BJ (cell line): ENCODE measurements around the gene PISD. TPM values are rescaled to one million over a fixed set of nuclear protein-coding genes. Genes with fewer than 3 reads are reported as not detected.
"Not testable (repeated sequence)": the region's sequence is repeated elsewhere in the genome, so short reads cannot be mapped to it uniquely, and the experiment has no call there.

Experiments used
- CTCF ChIA-PET: fragments of 350-600 bp; formaldehyde crosslinking; extraction: SDS; loops from one replicate; lab custom pipeline; 2021; ENCODE audit warnings: antibody characterized with exemption, inconsistent platforms; lab: Yijun Ruan, JAX
- POLR2A ChIA-PET: fragments of 300-600 bp; sonication (Branson Sonifier 250); formaldehyde crosslinking; extraction: SDS; loops from one replicate; lab custom pipeline; 2021; ENCODE audit warnings: antibody characterized with exemption; lab: Charles Lee
- DNase-seq: peaks from one replicate; pipeline ENCODE4 v3.0.0-alpha.2; 2011; ENCODE audit warnings: low read depth
- H3K27me3 ChIP-seq: 2 replicates; pipeline ENCODE4 v1.6.0; 2011; ENCODE audit warnings: low read length; ENCODE audit not compliant: control insufficient read depth, insufficient read depth
- H3K36me3 ChIP-seq: 2 replicates; pipeline ENCODE4 v1.5.1; 2011; ENCODE audit warnings: low read length; ENCODE audit not compliant: control insufficient read depth, insufficient read depth
- H3K4me3 ChIP-seq: 2 replicates; pipeline ENCODE4 v1.5.1; 2011; ENCODE audit warnings: low read depth, mild to moderate bottlenecking, control low read depth, low read length
- polyA minus RNA-seq: library from RNA; depleted of rRNA, polyadenylated mRNA; stranded (reverse); fragments of >200 nt; gene quantifications from 2 replicates; pipeline ENCODE4 v1.2.3, GENCODE V29; 2011; rRNA and poly(A)+ RNA removed
- polyA plus RNA-seq: library from polyadenylated mRNA; depleted of rRNA; stranded (reverse); fragments of >200 nt; gene quantifications from 2 replicates; pipeline ENCODE4 v1.2.3, GENCODE V29; 2011; rRNA removed
- TF ChIP-seq, protein P1 (sequence below): IDR thresholded peaks from 2 replicates; pipeline ENCODE4 v1.5.1; 2011; ENCODE audit warnings: low read depth, mild to moderate bottlenecking, control low read depth, inconsistent platforms, low read length, moderate library complexity; ENCODE audit not compliant: insufficient read depth

Gene PISD
- polyA plus RNA-seq (18.7 and 26.9 TPM in 2 replicates), polyA minus RNA-seq (21.8 and 30.8 TPM in 2 replicates)

DNA sequence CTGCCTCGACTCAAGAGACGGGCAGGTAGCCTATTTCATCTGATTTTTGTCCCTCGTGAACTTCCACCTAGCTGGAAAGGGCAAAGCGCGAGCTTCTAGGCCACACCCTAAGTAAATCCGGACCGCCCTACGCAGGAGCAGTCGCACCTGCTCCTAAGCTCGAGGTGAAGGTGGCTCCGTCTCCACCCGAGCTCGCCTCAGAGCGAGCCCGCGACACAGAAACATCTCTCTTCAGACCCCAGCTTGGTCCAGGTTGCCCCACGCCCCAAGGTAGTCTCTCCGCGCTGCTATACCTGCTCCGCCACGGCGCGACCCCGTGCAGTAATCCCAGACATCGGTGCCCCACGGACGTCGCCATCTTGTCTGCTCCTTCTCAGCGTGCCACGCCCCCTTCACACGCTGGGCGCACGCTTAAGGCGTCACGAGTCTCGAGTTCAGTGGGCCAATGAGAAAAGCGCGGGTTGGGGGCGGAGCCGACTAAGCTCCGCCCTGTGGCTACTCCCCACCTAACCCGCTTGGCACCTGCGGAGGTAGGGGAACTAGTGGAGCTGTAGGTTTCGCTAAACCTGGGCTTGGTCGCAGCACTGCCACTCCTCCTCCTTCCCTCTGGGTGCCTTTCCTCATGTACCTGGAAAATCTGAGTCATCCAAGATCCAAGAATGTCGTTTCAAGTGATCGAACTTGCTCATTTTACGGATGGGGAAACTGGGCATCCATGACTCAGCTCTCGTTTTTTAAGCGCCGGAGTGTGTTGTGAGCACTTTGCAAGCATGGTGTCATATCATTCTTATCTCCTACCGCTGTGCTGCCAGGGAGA lies at the start of gene PISD:
Gene PISD, minus strand, starts transcription at position 365 of the 817 bp plus-strand sequence. Its CDS starts 7 bp downstream, at position 358.
- H3K4me3 ChIP-seq, result peak within 1 kb of the TSS; percentile 86
- ChIA-PET CTCF (interaction anchor here (1.4 to 3.9 kb wide), 4 partner anchors 101 to 604 kb away, joined by 3 to 23 read pairs (median 6); no protein-coding TSS in a partner anchor), POLR2A (interaction anchor here (0.5 to 1.0 kb wide), 2 partner anchors 15 to 96 kb away, joined by 3 read pairs; no protein-coding TSS in a partner anchor)

DNA sequence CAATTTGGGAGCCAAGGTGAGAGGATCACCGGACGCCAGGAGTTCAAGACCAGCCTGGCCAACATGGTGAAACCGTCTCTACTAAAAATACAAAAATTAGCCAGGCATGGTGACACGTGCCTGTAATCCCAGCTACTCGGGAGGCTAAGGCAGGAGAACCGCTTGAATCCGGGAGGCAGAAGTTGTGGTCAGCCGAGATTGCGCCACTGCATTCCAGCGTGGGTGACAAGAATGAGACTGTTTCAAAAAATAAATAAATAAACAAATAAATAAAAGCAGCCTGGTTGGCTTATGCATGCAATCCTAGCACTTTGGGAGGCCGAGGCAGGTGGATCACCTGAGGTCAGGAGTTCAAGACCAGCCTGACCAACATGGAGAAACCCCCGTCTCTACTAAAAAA lies 49.2 kb upstream of the PISD start:
- H3K36me3 ChIP-seq, H3K27me3 ChIP-seq, DNase-seq, H3K4me3 ChIP-seq, POLR2A ChIA-PET: not testable (repeated sequence)
- CTCF ChIA-PET, result interaction anchor here (1.2 kb wide), 1 partner anchor 29 kb away, joined by 4 read pairs; no protein-coding TSS in a partner anchor

More for the DNA sequence above, at the start of gene PISD:
- DNase-seq, result no peak
- TF ChIP-seq, protein P1, sequence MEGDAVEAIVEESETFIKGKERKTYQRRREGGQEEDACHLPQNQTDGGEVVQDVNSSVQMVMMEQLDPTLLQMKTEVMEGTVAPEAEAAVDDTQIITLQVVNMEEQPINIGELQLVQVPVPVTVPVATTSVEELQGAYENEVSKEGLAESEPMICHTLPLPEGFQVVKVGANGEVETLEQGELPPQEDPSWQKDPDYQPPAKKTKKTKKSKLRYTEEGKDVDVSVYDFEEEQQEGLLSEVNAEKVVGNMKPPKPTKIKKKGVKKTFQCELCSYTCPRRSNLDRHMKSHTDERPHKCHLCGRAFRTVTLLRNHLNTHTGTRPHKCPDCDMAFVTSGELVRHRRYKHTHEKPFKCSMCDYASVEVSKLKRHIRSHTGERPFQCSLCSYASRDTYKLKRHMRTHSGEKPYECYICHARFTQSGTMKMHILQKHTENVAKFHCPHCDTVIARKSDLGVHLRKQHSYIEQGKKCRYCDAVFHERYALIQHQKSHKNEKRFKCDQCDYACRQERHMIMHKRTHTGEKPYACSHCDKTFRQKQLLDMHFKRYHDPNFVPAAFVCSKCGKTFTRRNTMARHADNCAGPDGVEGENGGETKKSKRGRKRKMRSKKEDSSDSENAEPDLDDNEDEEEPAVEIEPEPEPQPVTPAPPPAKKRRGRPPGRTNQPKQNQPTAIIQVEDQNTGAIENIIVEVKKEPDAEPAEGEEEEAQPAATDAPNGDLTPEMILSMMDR, result no peak
- Histone ChIP-seq H3K27me3 (no peaks in the 10 kb centered on the region), H3K36me3 (no peaks in the 10 kb centered on the region)

DNA sequence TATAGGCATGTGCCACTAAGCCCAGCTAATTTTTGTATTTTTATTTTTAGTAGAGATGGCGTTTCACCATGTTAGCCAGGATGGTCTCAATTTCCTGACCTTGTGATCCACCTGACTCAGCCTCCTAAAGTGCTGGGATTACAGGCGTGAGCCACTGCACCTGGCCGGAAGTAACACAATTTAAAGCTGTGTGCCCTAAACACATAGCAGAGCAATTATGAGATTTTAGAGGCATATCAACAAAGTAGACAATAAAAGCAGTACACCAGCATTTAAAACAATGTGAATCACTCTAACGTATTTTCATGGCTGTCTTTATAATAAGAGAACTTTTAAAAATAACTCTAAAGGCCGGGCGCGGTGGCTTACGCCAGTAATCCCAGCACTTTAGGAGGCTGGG lies 45.5 kb upstream of the PISD start:
- POLR2A ChIA-PET, result no interaction called here
- peaks cover 16% of the 10 kb centered on the region for H3K36me3 ChIP-seq

DNA sequence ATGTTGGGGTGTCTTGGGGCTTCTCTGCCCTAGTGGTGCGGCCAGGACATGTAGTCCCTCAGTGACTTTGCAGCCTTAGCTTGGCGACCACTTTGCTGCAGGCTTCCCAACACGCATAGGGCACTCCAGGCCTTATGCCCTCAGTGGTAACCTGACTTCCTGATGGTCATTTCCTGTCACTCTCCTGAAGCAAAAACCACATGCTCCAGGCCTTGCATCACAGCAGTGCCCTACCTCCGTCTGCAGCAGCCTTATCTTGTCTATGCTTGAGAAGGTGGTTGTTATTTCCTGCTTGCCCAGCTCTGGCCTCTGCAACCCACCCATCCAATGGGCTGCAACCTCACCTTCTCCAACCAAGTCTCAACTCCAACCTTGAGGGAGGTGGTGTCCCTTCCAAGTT lies 33.4 kb upstream of the PISD start:
- no peak for DNase-seq
- CTCF ChIA-PET, result no interaction called here
- Histone ChIP-seq H3K27me3 (no peaks in the 10 kb centered on the region), H3K4me3 (no peak overlapping the region), H3K36me3 (peaks cover 9% of the 10 kb centered on the region)
- POLR2A ChIA-PET, result no interaction called here
- TF ChIP-seq, protein P1, result no peak

More for the DNA sequence above, 45.5 kb upstream of the PISD start:
- Histone ChIP-seq H3K4me3 (no peak overlapping the region), H3K27me3 (no peaks in the 10 kb centered on the region)
- no peak for DNase-seq
- TF ChIP-seq, protein P1, result no peak
- CTCF ChIA-PET, result interaction anchor here (1.1 kb wide), 1 partner anchor 20 kb away, joined by 4 read pairs; no protein-coding TSS in a partner anchor

DNA sequence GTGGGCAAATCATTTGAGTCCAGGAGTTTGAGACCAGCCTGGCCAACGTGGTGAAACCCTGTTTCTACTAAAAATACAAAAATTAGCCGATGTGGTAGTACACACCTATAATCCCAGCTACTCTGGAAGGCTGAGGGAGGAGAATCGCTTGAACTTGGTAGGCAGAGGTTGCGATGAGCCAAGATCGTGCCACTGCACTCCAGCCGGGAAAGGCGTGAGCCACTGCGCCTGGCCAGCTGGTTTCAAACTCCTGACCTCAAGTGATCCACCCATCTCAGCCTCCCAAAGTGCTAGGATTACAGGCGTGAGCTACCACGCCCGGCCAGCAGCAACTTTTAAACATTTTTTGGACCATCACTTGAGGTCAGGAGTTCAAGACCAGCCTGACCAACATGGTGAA lies 32.0 kb upstream of the PISD start:
- DNase-seq, POLR2A ChIA-PET, H3K27me3 ChIP-seq, H3K36me3 ChIP-seq, H3K4me3 ChIP-seq, CTCF ChIA-PET: not testable (repeated sequence)

DNA sequence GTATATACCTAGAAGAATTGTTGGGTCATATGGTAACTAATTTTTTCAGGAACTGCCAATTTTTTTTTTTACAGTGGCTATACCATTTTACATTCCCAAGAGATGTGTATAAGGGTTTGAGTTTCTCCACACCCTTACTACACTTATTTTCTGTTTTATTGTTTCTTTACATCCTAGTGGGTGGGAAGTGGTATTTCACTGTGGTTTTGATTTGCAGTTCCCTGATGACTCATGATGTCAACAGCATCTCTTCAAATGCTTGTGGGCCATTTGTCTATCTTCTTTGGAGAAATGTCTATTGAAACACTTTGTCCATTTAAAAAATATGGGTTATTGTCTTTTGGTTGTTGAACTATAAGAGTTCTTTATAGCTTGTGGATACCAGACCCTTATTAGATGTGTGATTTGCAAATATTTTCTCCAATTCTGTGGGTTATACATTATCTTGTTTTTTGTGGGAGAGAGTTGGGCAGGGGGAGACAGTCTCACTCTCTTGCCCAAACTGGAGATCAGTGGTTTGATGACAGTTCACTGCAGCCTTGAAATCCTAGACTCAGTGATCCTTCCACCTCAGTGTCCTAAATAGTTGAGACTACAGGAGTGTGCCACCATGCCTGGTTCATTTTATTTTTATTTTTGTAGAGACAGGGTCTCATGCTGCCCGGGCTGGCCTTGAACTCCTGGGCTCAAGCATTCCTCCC lies 30.3 kb upstream of the PISD start:
- Histone ChIP-seq H3K27me3 (no peaks in the 10 kb centered on the region), H3K36me3 (peaks cover 6% of the 10 kb centered on the region), H3K4me3 (no peak overlapping the region)
- CTCF ChIA-PET, result no interaction called here
- no peak for DNase-seq
- POLR2A ChIA-PET, result no interaction called here
- TF ChIP-seq, protein P1, result no peak
